Measurements from ENCODE around the gene ATP5PB. TPM values are rescaled to one million over a fixed set of nuclear protein-coding genes. Genes with fewer than 3 reads are reported as not detected.
A peak's percentile ranks its signal among the peaks of the same experiment; 100 is the strongest.

Gene ATP5PB
- total and polyA plus RNA-seq, 4 donors, result 110 to 219 (median 125) TPM

- no peak for ATAC-seq (ENCODE audit: low FRiP score)
- no peak for DNase-seq
- no peaks in the 10 kb centered on the region for H3K27me3 ChIP-seq (ENCODE audit: control insufficient read depth in 1 of 2, insufficient read depth in 2 of 2, low read length in 1 of 2)
- no peaks in the 10 kb centered on the region for H3K36me3 ChIP-seq (ENCODE audit: control insufficient read depth in 1 of 2, insufficient read depth in 2 of 2, low read length in 1 of 2)
- intact Hi-C loops (cut with DNase I), result loop anchor here in 1 of 2 donors (10.0 kb wide), 1 partner anchor 268 kb away; the partner anchor contains the start of gene DDX20
- H3K27ac ChIP-seq (ENCODE audit: low read depth in 1 of 2, low read length in 2 of 2), result no peak overlapping the region
- 95% methylated on average over 7 of the region's 7 CpGs for WGBS, 2 donors
- H3K4me3 ChIP-seq (ENCODE audit: low read length in 2 of 2), result no peak overlapping the region
- H3K4me1 ChIP-seq (ENCODE audit: control insufficient read depth in 1 of 2, insufficient read depth in 2 of 2, low read length in 2 of 2), result no peaks in the 10 kb centered on the region
- H3K9me3 ChIP-seq (ENCODE audit: control insufficient read depth, low read length), result no peaks in the 10 kb centered on the region
Observed at GRCh38 chr1:111486431-111486830, 37.2 kb downstream of the ATP5PB start.

GRCh38 chr1:111487133-111487532, 37.9 kb downstream of the ATP5PB start:
- ATAC-seq (ENCODE audit: low FRiP score) (no peak), DNase-seq (no peak)
- Histone ChIP-seq H3K27me3 (ENCODE audit: control insufficient read depth in 1 of 2, insufficient read depth in 2 of 2, low read length in 1 of 2) (no peaks in the 10 kb centered on the region), H3K4me1 (ENCODE audit: control insufficient read depth in 1 of 2, insufficient read depth in 2 of 2, low read length in 2 of 2) (no peaks in the 10 kb centered on the region), H3K9me3 (ENCODE audit: control insufficient read depth, low read length) (no peaks in the 10 kb centered on the region), H3K27ac (ENCODE audit: low read depth in 1 of 2, low read length in 2 of 2) (no peak overlapping the region), H3K36me3 (ENCODE audit: control insufficient read depth in 1 of 2, insufficient read depth in 2 of 2, low read length in 1 of 2) (no peaks in the 10 kb centered on the region), H3K4me3 (ENCODE audit: low read length in 2 of 2) (no peak overlapping the region)
- intact Hi-C loops (cut with DNase I), result loop anchor here in 1 of 2 donors (10.0 kb wide), 1 partner anchor 268 kb away; the partner anchor contains the start of gene DDX20
- WGBS, 2 donors, result 76 to 83% methylated on average over 6 of the region's 6 CpGs

GRCh38 chr1:111488669-111489068, 39.4 kb downstream of the ATP5PB start:
- WGBS, 2 donors, result 89 to 92% methylated on average over 9 of the region's 9 CpGs
- Histone ChIP-seq H3K9me3 (ENCODE audit: control insufficient read depth, low read length) (no peaks in the 10 kb centered on the region), H3K27ac (ENCODE audit: low read depth in 1 of 2, low read length in 2 of 2) (no peak overlapping the region)

GRCh38 chr1:111489604-111490003, 40.3 kb downstream of the ATP5PB start:
- no peak overlapping the region for H3K27ac ChIP-seq (ENCODE audit: low read depth in 1 of 2, low read length in 2 of 2)
- ATAC-seq (ENCODE audit: low FRiP score) (peak; percentile 62), DNase-seq (no peak)
- H3K36me3 ChIP-seq (ENCODE audit: control insufficient read depth in 1 of 2, insufficient read depth in 2 of 2, low read length in 1 of 2), result no peaks in the 10 kb centered on the region
- no peaks in the 10 kb centered on the region for H3K9me3 ChIP-seq (ENCODE audit: control insufficient read depth, low read length)
- H3K4me3 ChIP-seq (ENCODE audit: low read length in 2 of 2), result no peak overlapping the region
- no peaks in the 10 kb centered on the region for H3K4me1 ChIP-seq (ENCODE audit: control insufficient read depth in 1 of 2, insufficient read depth in 2 of 2, low read length in 2 of 2)
- no peaks in the 10 kb centered on the region for H3K27me3 ChIP-seq (ENCODE audit: control insufficient read depth in 1 of 2, insufficient read depth in 2 of 2, low read length in 1 of 2)
- intact Hi-C loops (cut with DNase I), result loop anchor here in 1 of 2 donors (10.0 kb wide), 1 partner anchor 265 kb away; the partner anchor contains the start of gene DDX20
- WGBS, 2 donors, result 87% methylated on average over 4 of the region's 4 CpGs

More at GRCh38 chr1:111488669-111489068, 39.4 kb downstream of the ATP5PB start:
- H3K36me3 ChIP-seq (ENCODE audit: control insufficient read depth in 1 of 2, insufficient read depth in 2 of 2, low read length in 1 of 2), result no peaks in the 10 kb centered on the region
- DNase-seq (no peak), ATAC-seq (ENCODE audit: low FRiP score) (no peak)
- no peaks in the 10 kb centered on the region for H3K27me3 ChIP-seq (ENCODE audit: control insufficient read depth in 1 of 2, insufficient read depth in 2 of 2, low read length in 1 of 2)
- H3K4me1 ChIP-seq (ENCODE audit: control insufficient read depth in 1 of 2, insufficient read depth in 2 of 2, low read length in 2 of 2), result no peaks in the 10 kb centered on the region
- H3K4me3 ChIP-seq (ENCODE audit: low read length in 2 of 2), result no peak overlapping the region
- intact Hi-C loops (cut with DNase I), result loop anchor here in 1 of 2 donors (10.0 kb wide), 1 partner anchor 266 kb away; the partner anchor contains the start of gene DDX20

- no peaks in the 10 kb centered on the region for H3K36me3 ChIP-seq (ENCODE audit: control insufficient read depth in 1 of 2, insufficient read depth in 2 of 2, low read length in 1 of 2)
- intact Hi-C loops (cut with DNase I), result no loop called here
- H3K27me3 ChIP-seq (ENCODE audit: control insufficient read depth in 1 of 2, insufficient read depth in 2 of 2, low read length in 1 of 2), result no peaks in the 10 kb centered on the region
- no peak overlapping the region for H3K27ac ChIP-seq (ENCODE audit: low read depth in 1 of 2, low read length in 2 of 2)
- H3K4me3 ChIP-seq (ENCODE audit: low read length in 2 of 2), result no peak overlapping the region
- 82 to 83% methylated on average over 4 of the region's 4 CpGs for WGBS, 2 donors
- no peak for ATAC-seq (ENCODE audit: low FRiP score)
- H3K9me3 ChIP-seq (ENCODE audit: control insufficient read depth, low read length), result no peaks in the 10 kb centered on the region
- no peaks in the 10 kb centered on the region for H3K4me1 ChIP-seq (ENCODE audit: control insufficient read depth in 1 of 2, insufficient read depth in 2 of 2, low read length in 2 of 2)
- no peak for DNase-seq
Observed at GRCh38 chr1:111490220-111490619, 41.0 kb downstream of the ATP5PB start.

- no peak overlapping the region for H3K4me3 ChIP-seq (ENCODE audit: low read length in 2 of 2)
- H3K9me3 ChIP-seq (ENCODE audit: control insufficient read depth, low read length), result no peaks in the 10 kb centered on the region
- intact Hi-C loops (cut with DNase I), result no loop called here
- no peaks in the 10 kb centered on the region for H3K27me3 ChIP-seq (ENCODE audit: control insufficient read depth in 1 of 2, insufficient read depth in 2 of 2, low read length in 1 of 2)
- no peaks in the 10 kb centered on the region for H3K4me1 ChIP-seq (ENCODE audit: control insufficient read depth in 1 of 2, insufficient read depth in 2 of 2, low read length in 2 of 2)
- no peaks in the 10 kb centered on the region for H3K36me3 ChIP-seq (ENCODE audit: control insufficient read depth in 1 of 2, insufficient read depth in 2 of 2, low read length in 1 of 2)
- 86 to 90% methylated on average over 7 of the region's 7 CpGs for WGBS, 2 donors
- no peak overlapping the region for H3K27ac ChIP-seq (ENCODE audit: low read depth in 1 of 2, low read length in 2 of 2)
- ATAC-seq (ENCODE audit: low FRiP score), result no peak
- DNase-seq, result no peak
Observed at GRCh38 chr1:111491070-111491469, 41.8 kb downstream of the ATP5PB start.

GRCh38 chr1:111496398-111496797, 47.1 kb downstream of the ATP5PB start:
- H3K9me3 ChIP-seq (ENCODE audit: control insufficient read depth, low read length), result no peaks in the 10 kb centered on the region
- 85% methylated on average over 4 of the region's 4 CpGs for WGBS, 2 donors
- intact Hi-C loops (cut with DNase I), result no loop called here

GRCh38 chr1:111497592-111497991, 48.3 kb downstream of the ATP5PB start:
- DNase-seq (no peak), ATAC-seq (ENCODE audit: low FRiP score) (no peak)
- no peaks in the 10 kb centered on the region for H3K36me3 ChIP-seq (ENCODE audit: control insufficient read depth in 1 of 2, insufficient read depth in 2 of 2, low read length in 1 of 2)
- H3K4me3 ChIP-seq (ENCODE audit: low read length in 2 of 2), result peak overlapping the region in 1 of 2 donors; percentile 14
- intact Hi-C loops (cut with DNase I), result no loop called here
- H3K27ac ChIP-seq (ENCODE audit: low read depth in 1 of 2, low read length in 2 of 2), result no peak overlapping the region
- WGBS, 2 donors, result 64 to 69% methylated on average over 5 of the region's 5 CpGs
- no peaks in the 10 kb centered on the region for H3K4me1 ChIP-seq (ENCODE audit: control insufficient read depth in 1 of 2, insufficient read depth in 2 of 2, low read length in 2 of 2)
- no peaks in the 10 kb centered on the region for H3K9me3 ChIP-seq (ENCODE audit: control insufficient read depth, low read length)
- H3K27me3 ChIP-seq (ENCODE audit: control insufficient read depth in 1 of 2, insufficient read depth in 2 of 2, low read length in 1 of 2), result no peaks in the 10 kb centered on the region

More at GRCh38 chr1:111496398-111496797, 47.1 kb downstream of the ATP5PB start:
- H3K36me3 ChIP-seq (ENCODE audit: control insufficient read depth in 1 of 2, insufficient read depth in 2 of 2, low read length in 1 of 2), result no peaks in the 10 kb centered on the region
- H3K27me3 ChIP-seq (ENCODE audit: control insufficient read depth in 1 of 2, insufficient read depth in 2 of 2, low read length in 1 of 2), result no peaks in the 10 kb centered on the region
- no peak for DNase-seq
- H3K27ac ChIP-seq (ENCODE audit: low read depth in 1 of 2, low read length in 2 of 2), result no peak overlapping the region
- H3K4me3 ChIP-seq (ENCODE audit: low read length in 2 of 2), result no peak overlapping the region
- H3K4me1 ChIP-seq (ENCODE audit: control insufficient read depth in 1 of 2, insufficient read depth in 2 of 2, low read length in 2 of 2), result no peaks in the 10 kb centered on the region
- no peak for ATAC-seq (ENCODE audit: low FRiP score)

GRCh38 chr1:111499026-111499785, 49.9 kb downstream of the ATP5PB start:
- ATAC-seq (ENCODE audit: low FRiP score) (no peak), DNase-seq (no peak)
- Histone ChIP-seq H3K27ac (ENCODE audit: low read depth in 1 of 2, low read length in 2 of 2) (no peak overlapping the region), H3K4me3 (ENCODE audit: low read length in 2 of 2) (no peak overlapping the region), H3K9me3 (ENCODE audit: control insufficient read depth, low read length) (no peaks in the 10 kb centered on the region), H3K36me3 (ENCODE audit: control insufficient read depth in 1 of 2, insufficient read depth in 2 of 2, low read length in 1 of 2) (no peaks in the 10 kb centered on the region), H3K27me3 (ENCODE audit: control insufficient read depth in 1 of 2, insufficient read depth in 2 of 2, low read length in 1 of 2) (no peaks in the 10 kb centered on the region), H3K4me1 (ENCODE audit: control insufficient read depth in 1 of 2, insufficient read depth in 2 of 2, low read length in 2 of 2) (no peaks in the 10 kb centered on the region)
- intact Hi-C loops (cut with DNase I), result no loop called here
- WGBS, 2 donors, result 90% methylated on average over 5 of the region's 5 CpGs
